Neural progenitor cell (in vitro differentiated cells): ENCODE results near the gene SMARCA4. TPM values are rescaled to one million over a fixed set of nuclear protein-coding genes. Genes with fewer than 3 reads are reported as not detected.

Experiments used
- DNase-seq: peaks from one replicate; pipeline ENCODE4 v3.0.0-alpha.2; 2016; ENCODE audit warnings: low spot score
- H2AFZ ChIP-seq: fragments of 200-600 bp; sonication (generic); replicated peaks from 2 replicates; pipeline ENCODE4 v1.6.1; 2016; ENCODE audit warnings: antibody characterized with exemption
- H3F3A ChIP-seq: fragments of 200-600 bp; sonication (generic); 2 replicates; pipeline ENCODE4 v1.6.1; 2016; ENCODE audit warnings: antibody characterized with exemption, low read depth
- H3K27ac ChIP-seq: fragments of 200-600 bp; sonication (generic); 2 replicates; pipeline ENCODE4 v1.5.1; 2016; ENCODE audit warnings: mild to moderate bottlenecking
- H3K27me3 ChIP-seq: fragments of 200-600 bp; sonication (generic); 2 replicates; pipeline ENCODE4 v1.6.1; 2016; ENCODE audit warnings: mild to moderate bottlenecking, moderate library complexity
- H3K36me3 ChIP-seq: fragments of 200-600 bp; sonication (generic); 2 replicates; pipeline ENCODE4 v1.5.1; 2016
- H3K4me1 ChIP-seq: fragments of 200-600 bp; sonication (generic); 2 replicates; pipeline ENCODE4 v1.6.1; 2016; ENCODE audit warnings: mixed run types
- H3K4me2 ChIP-seq: fragments of 200-600 bp; sonication (generic); 2 replicates; pipeline ENCODE4 v1.6.1; 2016
- H3K4me3 ChIP-seq: fragments of 200-600 bp; sonication (generic); 2 replicates; pipeline ENCODE4 v1.5.1; 2016
- H3K79me2 ChIP-seq: fragments of 200-600 bp; sonication (generic); 2 replicates; pipeline ENCODE4 v1.6.1; 2016; ENCODE audit warnings: low read depth
- H3K9ac ChIP-seq: fragments of 200-600 bp; sonication (generic); 2 replicates; pipeline ENCODE4 v1.6.1; 2016
- H3K9me3 ChIP-seq: fragments of 200-600 bp; sonication (generic); 2 replicates; pipeline ENCODE4 v1.5.1; 2016; ENCODE audit warnings: low read depth
- H4K20me1 ChIP-seq: fragments of 200-600 bp; sonication (generic); 2 replicates; pipeline ENCODE4 v1.6.1; 2016; ENCODE audit warnings: low read depth
- H3K27ac Mint-ChIP-seq: 3 replicates; pipeline ENCODE4 v1.8.0; 2021; ENCODE audit warnings: mixed read lengths
- H3K27me3 Mint-ChIP-seq: 2 replicates; pipeline ENCODE4 v1.8.0; 2022; ENCODE audit warnings: low read depth, mild to moderate bottlenecking, inconsistent platforms, moderate library complexity, mixed read lengths; ENCODE audit not compliant: insufficient read depth
- H3K36me3 Mint-ChIP-seq: 3 replicates; pipeline ENCODE4 v1.8.0; 2021; ENCODE audit warnings: mixed read lengths
- H3K4me1 Mint-ChIP-seq: 3 replicates; pipeline ENCODE4 v1.8.0; 2021; ENCODE audit warnings: mixed read lengths
- H3K4me3 Mint-ChIP-seq: 3 replicates; pipeline ENCODE4 v1.8.0; 2021; ENCODE audit warnings: mild to moderate bottlenecking, moderate library complexity, mixed read lengths
- H3K9me3 Mint-ChIP-seq: 3 replicates; pipeline ENCODE4 v1.8.0; 2020; ENCODE audit warnings: mixed read lengths
- CTCF ChIP-seq: fragments of 200-600 bp; sonication (generic); IDR thresholded peaks from 2 replicates; pipeline ENCODE4 v1.5.1; 2017; ENCODE audit warnings: antibody characterized with exemption, mild to moderate bottlenecking
- EZH2 ChIP-seq: fragments of 200-600 bp; sonication (generic); IDR thresholded peaks from 2 replicates; pipeline ENCODE4 v1.6.1; 2017; ENCODE audit warnings: antibody characterized with exemption, mild to moderate bottlenecking, moderate library complexity
- EZH2phosphoT487 ChIP-seq: fragments of 200-600 bp; sonication (generic); IDR thresholded peaks from 2 replicates; pipeline ENCODE4 v1.6.1; 2017; ENCODE audit warnings: antibody characterized with exemption
- total RNA-seq: library from RNA; depleted of rRNA; stranded (reverse); fragments of >200 nt; gene quantifications from 2 replicates; pipeline ENCODE4 v1.2.3, GENCODE V29; 2015; ENCODE audit warnings: low replicate concordance

The SMARCA4 gene
- total RNA-seq: 169 and 257 TPM in 2 replicates

GRCh38 chr19:10960314-10961072 lies at the start of gene SMARCA4:
Gene SMARCA4 (plus strand): TSS chr19:10961030. CDS start chr19:10984152, 23,122 bp downstream.
- Histone ChIP-seq H3K4me1 (peaks cover 21% of the 10 kb centered on the region), H4K20me1 (peaks cover 36% of the 10 kb centered on the region), H2AFZ (peak within 1 kb of the TSS; percentile 76), H3K79me2 (peaks cover 53% of the 10 kb centered on the region), H3K4me3 (peak within 1 kb of the TSS; percentile 80), H3K4me2 (peak within 1 kb of the TSS; percentile 92), H3K36me3 (no peaks in the 10 kb centered on the region), H3K27me3 (no peaks in the 10 kb centered on the region), H3K9me3 (no peaks in the 10 kb centered on the region), H3F3A (peaks cover 24% of the 10 kb centered on the region), H3K9ac (peak within 1 kb of the TSS; percentile 87), H3K27ac (peak within 1 kb of the TSS; percentile 97)
- H3K27ac Mint-ChIP-seq: peak within 1 kb of the TSS; percentile 98
- no peaks in the 10 kb centered on the region for H3K9me3 Mint-ChIP-seq
- peak within 1 kb of the TSS; percentile 98 for H3K4me3 Mint-ChIP-seq
- TF ChIP-seq EZH2phosphoT487 (no peak), CTCF (no peak), EZH2 (no peak)
- peaks cover 22% of the 10 kb centered on the region for H3K4me1 Mint-ChIP-seq
- H3K36me3 Mint-ChIP-seq: peaks cover 12% of the 10 kb centered on the region
- H3K27me3 Mint-ChIP-seq: peaks cover 7% of the 10 kb centered on the region
- peak; percentile 100 for DNase-seq

GRCh38 chr19:10911579-10912363 lies 49.1 kb upstream of the SMARCA4 start:
- H3K9ac ChIP-seq: no peak overlapping the region
- no peaks in the 10 kb centered on the region for H4K20me1 ChIP-seq
- H3K4me1 Mint-ChIP-seq: no peaks in the 10 kb centered on the region
- no peak overlapping the region for H3K4me3 Mint-ChIP-seq
- H3K27me3 Mint-ChIP-seq: peaks cover 2% of the 10 kb centered on the region
- H3K36me3 Mint-ChIP-seq: peaks cover 7% of the 10 kb centered on the region
- no peaks in the 10 kb centered on the region for H3F3A ChIP-seq
- no peaks in the 10 kb centered on the region for H3K36me3 ChIP-seq
- H3K4me1 ChIP-seq: no peaks in the 10 kb centered on the region
- DNase-seq: no peak
- H2AFZ ChIP-seq: no peak overlapping the region
- H3K79me2 ChIP-seq: no peaks in the 10 kb centered on the region
- H3K4me2 ChIP-seq: no peak overlapping the region
- TF ChIP-seq CTCF (no peak), EZH2phosphoT487 (no peak), EZH2 (no peak)
- H3K27me3 ChIP-seq: no peaks in the 10 kb centered on the region
- no peaks in the 10 kb centered on the region for H3K9me3 Mint-ChIP-seq
- H3K9me3 ChIP-seq: no peaks in the 10 kb centered on the region
- no peak overlapping the region for H3K27ac ChIP-seq
- no peak overlapping the region for H3K4me3 ChIP-seq
- H3K27ac Mint-ChIP-seq: no peak overlapping the region

- Histone ChIP-seq H3K27ac (no peak overlapping the region), H3K27me3 (no peaks in the 10 kb centered on the region), H2AFZ (no peak overlapping the region), H3K36me3 (no peaks in the 10 kb centered on the region), H3K9me3 (no peaks in the 10 kb centered on the region), H3K79me2 (no peaks in the 10 kb centered on the region), H3K4me3 (no peak overlapping the region), H3K4me2 (no peak overlapping the region), H3F3A (no peaks in the 10 kb centered on the region), H3K4me1 (no peaks in the 10 kb centered on the region), H4K20me1 (no peaks in the 10 kb centered on the region), H3K9ac (no peak overlapping the region)
- Mint-ChIP-seq H3K4me1 (no peaks in the 10 kb centered on the region), H3K27ac (no peak overlapping the region), H3K4me3 (no peak overlapping the region), H3K9me3 (no peaks in the 10 kb centered on the region), H3K36me3 (peaks cover 7% of the 10 kb centered on the region), H3K27me3 (peaks cover 2% of the 10 kb centered on the region)
- TF ChIP-seq EZH2phosphoT487 (no peak), CTCF (no peak), EZH2 (no peak)
- DNase-seq: no peak
Measured at GRCh38 chr19:10912619-10913018, 48.2 kb upstream of the SMARCA4 start.
